Activated T-helper 2 cell treated with anti-CD3 and anti-CD28 coated beads, Interferon-gamma antibody, Interleukin-2, Interleukin-4, amounts not matched to agents 10 μg/mL and 5 μg/mL and 100 μg/mL, durations not matched to agents 14 hours and 24 hours and 36 hours (primary cell): Measurements from ENCODE around the gene HDAC11. TPM values are rescaled to one million over a fixed set of nuclear protein-coding genes. Genes with fewer than 3 reads are reported as not detected.

Experiments used
- DNase-seq: peaks from one replicate; pipeline ENCODE4 v3.0.0; 2021; ENCODE audit warnings: low spot score
- H3K27ac Mint-ChIP-seq: one replicate; pipeline ENCODE4 v1.8.0; 2021; ENCODE audit warnings: mixed read lengths
- H3K27me3 Mint-ChIP-seq: one replicate; pipeline ENCODE4 v1.8.0; 2021; ENCODE audit warnings: low read depth, mixed read lengths
- H3K36me3 Mint-ChIP-seq: one replicate; pipeline ENCODE4 v1.8.0; 2021; ENCODE audit warnings: low read depth, mixed read lengths
- H3K4me1 Mint-ChIP-seq: one replicate; pipeline ENCODE4 v1.8.0; 2021; ENCODE audit warnings: low read depth, mixed read lengths
- H3K4me3 Mint-ChIP-seq: one replicate; pipeline ENCODE4 v1.8.0; 2021; ENCODE audit warnings: low read depth, mild to moderate bottlenecking, moderate library complexity, mixed read lengths
- H3K9me3 Mint-ChIP-seq: one replicate; pipeline ENCODE4 v1.8.0; 2021; ENCODE audit warnings: mixed read lengths
- intact Hi-C: fragments of 100-400 bp; cut with micrococcal nuclease; formaldehyde crosslinking; loops from one replicate; pipeline ENCODE4 v1.15.1; 2023
- total RNA-seq: library from RNA; stranded (reverse); gene quantifications from 2 replicates; pipeline ENCODE4 v1.2.3, GENCODE V29; 2022

HDAC11 gene
- total RNA-seq, 1 donor from 2014 or later: 2.6 TPM

DNA sequence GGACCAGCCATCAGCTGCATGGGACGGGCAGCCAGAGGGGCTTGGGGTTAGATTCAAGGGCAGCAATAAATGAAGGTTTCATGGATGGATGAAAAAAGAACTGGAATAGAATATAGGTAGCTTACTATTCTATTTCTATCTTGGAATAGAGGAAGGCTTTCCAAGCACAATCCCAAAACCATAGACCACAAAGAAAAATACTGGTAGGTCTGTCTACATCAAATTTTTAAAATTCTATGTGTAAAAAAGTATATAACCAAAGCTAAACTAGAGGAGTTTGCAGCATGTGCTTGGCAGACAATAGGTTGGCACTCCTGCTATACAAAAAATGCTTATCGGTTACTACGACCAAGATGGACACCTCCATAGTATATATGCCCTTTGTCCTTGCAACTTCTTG is 61.6 kb downstream of the HDAC11 start:
- peaks cover 3% of the 10 kb centered on the region for H3K9me3 Mint-ChIP-seq
- H3K4me1 Mint-ChIP-seq: peaks cover 21% of the 10 kb centered on the region
- H3K4me3 Mint-ChIP-seq: no peak overlapping the region
- H3K36me3 Mint-ChIP-seq: no peaks in the 10 kb centered on the region
- peaks cover 14% of the 10 kb centered on the region for H3K27me3 Mint-ChIP-seq
- no peak overlapping the region for H3K27ac Mint-ChIP-seq
- intact Hi-C loops: no loop called here
- DNase-seq: no peak

DNA sequence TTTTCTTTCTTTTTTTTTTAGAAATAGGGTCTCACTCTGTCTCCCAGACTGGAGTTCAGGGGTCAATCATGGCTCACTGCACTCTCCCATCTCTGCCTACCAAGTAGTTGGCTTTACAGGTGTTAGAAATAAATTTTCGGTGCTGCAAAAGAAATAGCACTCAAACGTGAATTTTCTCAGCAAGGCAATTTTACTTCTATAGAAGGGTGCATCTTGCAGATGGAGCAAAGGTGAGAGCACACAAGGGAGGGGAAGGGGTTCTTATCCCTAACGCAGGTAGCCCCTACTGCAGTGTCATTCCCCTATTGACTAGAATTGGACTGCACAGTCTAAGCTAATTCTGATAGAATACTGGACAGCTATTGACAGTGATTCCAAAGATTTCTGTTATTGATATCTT is 62.0 kb downstream of the HDAC11 start:
- intact Hi-C loops: no loop called here
- H3K4me3 Mint-ChIP-seq: no peak overlapping the region
- no peak overlapping the region for H3K27ac Mint-ChIP-seq
- no peak for DNase-seq
- H3K4me1 Mint-ChIP-seq: peaks cover 17% of the 10 kb centered on the region
- peaks cover 15% of the 10 kb centered on the region for H3K27me3 Mint-ChIP-seq
- no peaks in the 10 kb centered on the region for H3K36me3 Mint-ChIP-seq
- peaks cover 3% of the 10 kb centered on the region for H3K9me3 Mint-ChIP-seq

DNA sequence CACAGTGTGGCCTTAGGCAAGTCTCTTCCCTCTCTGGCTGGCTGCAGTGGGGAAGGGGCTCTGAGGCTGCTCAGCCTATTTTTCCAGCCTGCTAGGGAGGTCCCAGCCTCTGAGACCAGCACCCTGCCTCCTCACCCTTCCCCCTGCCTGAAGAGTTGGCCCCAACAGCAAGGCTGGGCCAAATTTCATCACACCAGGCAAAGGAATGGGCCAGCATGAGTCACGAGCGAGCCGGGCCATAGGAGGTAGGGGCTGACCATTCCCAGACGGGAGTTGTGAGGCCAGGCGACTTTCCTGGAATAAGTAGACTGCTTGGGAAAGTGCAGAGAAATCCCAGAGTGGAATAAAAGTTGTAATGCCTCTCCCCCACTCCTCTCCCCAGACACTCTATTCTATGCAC is 63.1 kb downstream of the HDAC11 start:
- Mint-ChIP-seq H3K27ac (no peak overlapping the region), H3K36me3 (no peaks in the 10 kb centered on the region), H3K27me3 (peaks cover 24% of the 10 kb centered on the region), H3K4me3 (no peak overlapping the region), H3K9me3 (peaks cover 3% of the 10 kb centered on the region), H3K4me1 (peaks cover 17% of the 10 kb centered on the region)
- no peak for DNase-seq
- intact Hi-C loops: no loop called here

DNA sequence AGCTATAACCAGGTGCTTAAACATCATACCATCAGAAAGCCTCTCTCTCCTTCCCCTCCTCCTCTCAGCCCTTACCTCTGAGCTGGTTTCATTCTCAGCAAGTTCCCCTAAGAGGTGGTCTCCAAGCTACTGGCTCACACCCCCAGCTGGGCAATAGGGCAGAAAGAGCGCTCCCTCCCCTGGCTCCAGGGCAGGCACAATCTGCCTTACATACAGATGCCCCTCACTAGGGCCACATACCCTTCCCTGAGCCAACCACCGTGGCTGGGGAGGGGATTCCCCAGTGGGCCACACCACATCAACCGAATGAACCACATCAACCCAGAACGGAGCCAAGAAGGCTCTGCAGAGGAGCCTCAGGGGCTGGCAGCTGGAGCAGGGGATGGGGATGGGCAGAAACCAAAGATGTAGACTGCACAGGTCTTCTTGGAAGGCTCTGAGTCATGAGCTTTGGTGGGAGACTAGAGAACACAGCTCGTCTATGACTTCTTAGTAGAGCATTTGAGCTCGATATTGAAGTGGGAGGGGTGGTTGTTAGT is 64.3 kb downstream of the HDAC11 start:
- DNase-seq: peak; percentile 35
- intact Hi-C loops: no loop called here
- H3K4me1 Mint-ChIP-seq: peaks cover 17% of the 10 kb centered on the region
- H3K4me3 Mint-ChIP-seq: no peak overlapping the region
- no peak overlapping the region for H3K27ac Mint-ChIP-seq
- peaks cover 26% of the 10 kb centered on the region for H3K27me3 Mint-ChIP-seq
- H3K9me3 Mint-ChIP-seq: peaks cover 3% of the 10 kb centered on the region
- H3K36me3 Mint-ChIP-seq: no peaks in the 10 kb centered on the region

DNA sequence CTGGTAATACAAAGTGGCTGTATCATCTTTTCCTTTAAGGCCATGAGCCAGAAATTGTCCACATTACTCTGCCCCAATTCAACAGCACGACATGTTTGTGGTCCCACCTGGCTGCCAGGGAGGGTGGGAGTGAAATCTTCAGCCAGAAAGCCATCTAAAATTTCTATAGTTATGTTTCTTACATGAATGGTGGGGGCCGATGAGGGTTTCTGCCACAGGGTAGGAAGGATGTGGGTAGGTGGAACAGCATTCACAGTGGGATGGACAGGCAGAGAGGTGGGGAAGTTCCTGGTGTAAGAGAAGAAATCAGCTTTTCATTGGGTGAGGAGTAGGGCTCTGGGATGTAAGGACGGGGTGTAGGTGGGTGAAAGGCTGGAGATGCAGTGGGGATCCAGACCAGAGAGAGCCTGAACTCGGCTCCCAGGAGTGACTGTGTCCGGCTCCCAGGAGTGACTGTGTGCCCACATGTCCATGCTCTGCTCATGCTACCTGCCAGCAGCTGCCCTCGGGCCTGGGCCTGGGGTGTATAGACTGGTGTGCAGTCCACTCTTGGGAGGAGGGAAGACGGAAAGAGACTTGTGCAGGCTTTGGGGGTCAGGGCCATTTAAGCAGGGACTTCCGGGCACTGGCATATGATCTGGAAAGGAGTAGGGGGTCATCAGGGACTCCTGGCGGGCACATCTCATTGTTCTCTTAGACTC is 65.0 kb downstream of the HDAC11 start:
- H3K4me3 Mint-ChIP-seq: no peak overlapping the region
- intact Hi-C loops: no loop called here
- H3K4me1 Mint-ChIP-seq: peaks cover 21% of the 10 kb centered on the region
- DNase-seq: no peak
- H3K27me3 Mint-ChIP-seq: peaks cover 32% of the 10 kb centered on the region
- no peak overlapping the region for H3K27ac Mint-ChIP-seq
- H3K36me3 Mint-ChIP-seq: no peaks in the 10 kb centered on the region
- peaks cover 3% of the 10 kb centered on the region for H3K9me3 Mint-ChIP-seq

GRCh38 chr3:13545952-13546454 is 65.9 kb downstream of the HDAC11 start:
- intact Hi-C loops: no loop called here
- Mint-ChIP-seq H3K9me3 (peaks cover 3% of the 10 kb centered on the region), H3K4me1 (peaks cover 21% of the 10 kb centered on the region), H3K4me3 (no peak overlapping the region), H3K27me3 (peaks cover 36% of the 10 kb centered on the region), H3K27ac (no peak overlapping the region), H3K36me3 (no peaks in the 10 kb centered on the region)
- no peak for DNase-seq

DNA sequence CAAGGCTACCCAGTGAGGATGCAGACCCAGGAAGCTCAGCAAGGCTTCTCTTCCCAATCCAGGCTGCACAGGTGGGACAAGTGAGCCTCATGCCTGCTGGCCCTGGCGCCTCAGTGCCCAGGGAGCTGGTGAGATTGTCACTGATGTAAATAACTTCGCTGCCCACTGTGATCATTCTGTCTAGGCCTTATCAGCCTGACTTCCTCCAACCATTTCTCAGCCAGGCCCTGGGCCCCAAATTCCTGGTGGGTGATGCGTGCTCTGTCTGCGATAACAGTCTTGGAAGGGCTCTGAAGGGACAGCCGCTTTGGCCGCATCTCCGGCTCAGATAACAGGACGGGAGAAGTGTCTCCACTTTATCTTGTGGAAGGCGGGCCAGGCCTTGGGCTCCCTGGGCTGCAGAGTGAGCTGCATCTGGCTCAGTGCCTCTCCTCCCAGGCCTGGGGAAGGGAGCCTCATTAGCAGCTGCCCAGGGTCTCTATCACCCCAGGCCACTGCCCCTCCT is 66.6 kb downstream of the HDAC11 start:
- Mint-ChIP-seq H3K36me3 (no peaks in the 10 kb centered on the region), H3K4me1 (peaks cover 21% of the 10 kb centered on the region), H3K9me3 (peaks cover 3% of the 10 kb centered on the region), H3K27ac (no peak overlapping the region), H3K4me3 (no peak overlapping the region), H3K27me3 (peaks cover 36% of the 10 kb centered on the region)
- DNase-seq: no peak
- intact Hi-C loops: no loop called here

DNA sequence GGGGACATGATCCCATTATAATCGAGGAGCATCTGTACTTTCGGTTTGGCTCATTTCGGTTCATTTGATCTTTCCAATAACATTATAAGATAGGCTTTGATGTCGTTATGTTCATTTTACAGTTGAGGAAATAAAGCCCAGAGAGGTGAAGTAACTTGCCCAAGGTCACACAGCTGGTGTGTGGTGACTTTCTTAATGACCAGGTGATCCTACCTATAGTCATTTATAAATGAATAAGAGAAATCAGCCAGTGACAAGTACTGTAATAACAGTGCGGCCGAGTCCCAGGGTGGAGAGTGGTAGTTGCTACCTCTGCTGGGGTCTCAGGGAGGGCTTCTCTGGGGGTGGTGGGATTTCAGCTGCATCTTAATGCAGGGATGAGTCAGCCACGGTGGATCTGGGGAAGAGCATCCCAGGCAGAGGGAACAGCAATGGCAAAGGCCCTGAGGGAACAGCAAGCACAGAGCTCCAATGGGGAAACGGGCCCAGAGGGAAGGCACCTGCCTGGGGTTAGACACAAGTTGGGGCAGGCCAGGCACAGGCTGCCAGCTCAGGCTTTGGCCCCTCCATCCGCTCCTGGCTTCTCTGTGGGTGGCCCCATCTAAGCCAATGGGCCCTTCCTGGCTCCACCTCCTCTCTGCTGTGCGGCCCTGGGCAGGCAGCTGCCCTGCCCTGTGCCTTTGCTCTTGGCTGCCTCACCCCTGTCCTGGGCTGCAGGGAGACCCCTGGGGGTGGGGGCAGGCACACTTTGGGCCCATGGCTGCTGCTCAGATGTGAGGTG is 67.7 kb downstream of the HDAC11 start:
- Mint-ChIP-seq H3K27me3 (peaks cover 40% of the 10 kb centered on the region), H3K4me1 (peaks cover 21% of the 10 kb centered on the region), H3K36me3 (no peaks in the 10 kb centered on the region), H3K27ac (no peak overlapping the region), H3K9me3 (no peaks in the 10 kb centered on the region), H3K4me3 (no peak overlapping the region)
- intact Hi-C loops: no loop called here
- DNase-seq: no peak

GRCh38 chr3:13548696-13549622 is 68.9 kb downstream of the HDAC11 start, which contains the start of gene FBLN2:
Gene FBLN2 (plus strand): TSS chr3:13549125. CDS start chr3:13570356, 21,231 bp downstream.
- intact Hi-C loops: no loop called here
- no peaks in the 10 kb centered on the region for H3K9me3 Mint-ChIP-seq
- H3K27me3 Mint-ChIP-seq: peaks cover 37% of the 10 kb centered on the region
- no peaks in the 10 kb centered on the region for H3K36me3 Mint-ChIP-seq
- H3K4me3 Mint-ChIP-seq: peak within 1 kb of the TSS; percentile 49
- H3K4me1 Mint-ChIP-seq: peaks cover 20% of the 10 kb centered on the region
- no peak within 1 kb of the TSS for H3K27ac Mint-ChIP-seq
- DNase-seq: no peak

DNA sequence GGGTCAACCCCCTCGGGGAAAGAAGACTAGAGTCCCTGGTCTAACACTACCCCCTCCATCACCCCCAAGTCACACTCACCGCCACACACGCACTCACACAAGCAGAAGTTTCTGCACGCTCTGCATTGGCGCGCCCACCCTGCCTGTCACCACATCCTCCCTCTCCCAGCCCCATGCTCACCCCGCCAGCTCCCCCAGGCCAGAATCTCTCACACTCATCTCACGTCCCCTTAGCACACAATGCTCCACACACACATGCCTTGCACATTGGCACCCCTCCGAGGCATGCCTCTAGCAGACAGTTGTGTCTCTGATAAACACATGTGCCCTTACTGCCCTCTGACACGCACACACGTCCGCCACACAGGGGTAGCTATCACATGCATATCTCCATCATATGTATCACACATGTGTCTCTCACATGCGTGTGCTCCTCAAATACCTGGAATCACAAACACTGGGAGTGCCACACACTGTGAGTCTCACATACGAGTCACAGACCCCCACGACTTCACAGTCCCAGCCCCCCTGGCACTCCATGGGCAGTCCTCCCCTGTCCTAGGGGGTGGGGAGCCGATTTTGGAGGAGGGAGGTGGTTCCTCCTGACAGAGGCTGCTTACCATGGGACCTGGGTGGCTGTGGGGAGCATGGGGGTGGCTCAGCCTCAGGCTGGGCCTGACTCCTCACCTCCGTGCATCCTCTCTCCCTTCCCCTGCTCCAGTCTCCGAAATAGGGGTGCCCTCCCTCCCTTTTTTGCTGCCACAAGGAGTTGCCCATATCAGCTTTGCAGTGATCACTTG is 69.7 kb downstream of the HDAC11 start:
- intact Hi-C loops: no loop called here
- peaks cover 11% of the 10 kb centered on the region for H3K4me1 Mint-ChIP-seq
- H3K9me3 Mint-ChIP-seq: no peaks in the 10 kb centered on the region
- H3K27ac Mint-ChIP-seq: no peak overlapping the region
- peak overlapping the region; percentile 49 for H3K4me3 Mint-ChIP-seq
- no peaks in the 10 kb centered on the region for H3K36me3 Mint-ChIP-seq
- DNase-seq: no peak
- peaks cover 40% of the 10 kb centered on the region for H3K27me3 Mint-ChIP-seq

DNA sequence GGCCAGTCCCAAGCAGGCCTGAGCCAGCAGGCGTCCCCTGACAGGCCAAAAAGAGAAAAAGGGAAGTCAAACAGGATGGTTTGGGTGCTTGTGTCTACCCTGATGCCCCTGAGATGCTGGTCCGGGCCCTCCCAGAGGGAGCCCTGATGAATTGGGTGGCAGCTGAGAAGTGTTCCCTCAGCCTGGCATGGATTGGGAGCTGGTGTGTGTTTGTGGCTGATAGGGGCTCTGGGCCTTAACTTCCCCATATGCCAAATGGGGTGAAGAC is 70.3 kb downstream of the HDAC11 start:
- H3K36me3 Mint-ChIP-seq: no peaks in the 10 kb centered on the region
- H3K4me3 Mint-ChIP-seq: no peak overlapping the region
- H3K4me1 Mint-ChIP-seq: peaks cover 6% of the 10 kb centered on the region
- H3K9me3 Mint-ChIP-seq: no peaks in the 10 kb centered on the region
- DNase-seq: no peak
- peaks cover 36% of the 10 kb centered on the region for H3K27me3 Mint-ChIP-seq
- H3K27ac Mint-ChIP-seq: no peak overlapping the region
- intact Hi-C loops: no loop called here
